GM12801 (cell line): ENCODE data around the gene RBL1.

Experiments used
- CTCF ChIP-seq: IDR thresholded peaks from one replicate; pipeline ENCODE4 v1.5.1; 2011; ENCODE audit warnings: control low read depth; ENCODE audit not compliant: insufficient read length; ENCODE audit errors: extremely low read depth

Gene RBL1

GRCh38 chr20:37128803-37129202 lies 33.0 kb upstream of the RBL1 start:
- no peak for TF ChIP-seq CTCF

- TF ChIP-seq CTCF, result no peak
Observed at GRCh38 chr20:37123441-37123840, 27.6 kb upstream of the RBL1 start.

GRCh38 chr20:37120497-37120896 lies 24.7 kb upstream of the RBL1 start:
- no peak for TF ChIP-seq CTCF

- TF ChIP-seq CTCF, result no peak
Observed at GRCh38 chr20:37119356-37120036, 23.7 kb upstream of the RBL1 start.

GRCh38 chr20:37114012-37114411 lies 18.2 kb upstream of the RBL1 start:
- no peak for TF ChIP-seq CTCF

GRCh38 chr20:37111926-37112455 lies 16.2 kb upstream of the RBL1 start:
- TF ChIP-seq CTCF, result no peak

GRCh38 chr20:37108676-37109075 lies 12.9 kb upstream of the RBL1 start:
- TF ChIP-seq CTCF, result no peak

GRCh38 chr20:37102571-37102970 lies 6.8 kb upstream of the RBL1 start:
- TF ChIP-seq CTCF, result no peak
